ENCODE data around the gene ANKRD17. TPM values are rescaled to one million over a fixed set of nuclear protein-coding genes. Genes with fewer than 3 reads are reported as not detected.
A peak's percentile ranks its signal among the peaks of the same experiment; 100 is the strongest.

The ANKRD17 gene
- total and polyA plus RNA-seq, 4 donors, result 67.0 to 99.9 (median 73.9) TPM

GRCh38 chr4:73075832-73076231 lies 182.8 kb downstream of the ANKRD17 start:
- WGBS (ENCODE audit: insufficient coverage), result 94% methylated on average over 2 of the region's 3 CpGs
- no peaks in the 10 kb centered on the region for H3K27me3 ChIP-seq (ENCODE audit: control insufficient read depth, insufficient read depth, low read length)
- H3K4me3 ChIP-seq (ENCODE audit: low read depth, low read length), result no peak overlapping the region
- DNase-seq (ENCODE audit: low read depth in 4 of 6, low spot score in 6 of 6), result no peak
- H3K9me3 ChIP-seq (ENCODE audit: control insufficient read depth, insufficient read depth, low read length), result no peaks in the 10 kb centered on the region
- H3K36me3 ChIP-seq (ENCODE audit: control insufficient read depth, insufficient read depth, low read length), result peaks cover 12% of the 10 kb centered on the region
- H3K27ac ChIP-seq (ENCODE audit: low read depth, low read length), result no peak overlapping the region
- H3K4me1 ChIP-seq (ENCODE audit: control insufficient read depth, insufficient read depth, low read length), result no peaks in the 10 kb centered on the region

- peak overlapping the region; percentile 96 for H3K4me3 ChIP-seq (ENCODE audit: low read depth, low read length)
- H3K9me3 ChIP-seq (ENCODE audit: control insufficient read depth, insufficient read depth, low read length), result no peaks in the 10 kb centered on the region
- H3K4me1 ChIP-seq (ENCODE audit: control insufficient read depth, insufficient read depth, low read length), result peaks cover 5% of the 10 kb centered on the region
- no peaks in the 10 kb centered on the region for H3K36me3 ChIP-seq (ENCODE audit: control insufficient read depth, insufficient read depth, low read length)
- H3K27ac ChIP-seq (ENCODE audit: low read depth, low read length), result peak overlapping the region; percentile 99
- WGBS (ENCODE audit: insufficient coverage), result no CpG with 5 or more reads among the region's 9 CpGs
- no peak for DNase-seq (ENCODE audit: low read depth in 4 of 6, low spot score in 6 of 6)
- no peaks in the 10 kb centered on the region for H3K27me3 ChIP-seq (ENCODE audit: control insufficient read depth, insufficient read depth, low read length)
Observed at GRCh38 chr4:73070074-73070390, 188.6 kb downstream of the ANKRD17 start.

- Histone ChIP-seq H3K36me3 (ENCODE audit: control insufficient read depth, insufficient read depth, low read length) (no peaks in the 10 kb centered on the region), H3K27me3 (ENCODE audit: control insufficient read depth, insufficient read depth, low read length) (no peaks in the 10 kb centered on the region), H3K4me3 (ENCODE audit: low read depth, low read length) (peak within 1 kb of the TSS; percentile 96), H3K4me1 (ENCODE audit: control insufficient read depth, insufficient read depth, low read length) (peaks cover 5% of the 10 kb centered on the region), H3K9me3 (ENCODE audit: control insufficient read depth, insufficient read depth, low read length) (no peaks in the 10 kb centered on the region), H3K27ac (ENCODE audit: low read depth, low read length) (peak within 1 kb of the TSS; percentile 99)
- under 1% methylated on average over 58 of the region's 62 CpGs for WGBS (ENCODE audit: insufficient coverage)
- peak; percentile 94 to 99 (median 96) for DNase-seq (ENCODE audit: low read depth in 4 of 6, low spot score in 6 of 6)
Observed at GRCh38 chr4:73069338-73070073, 189.1 kb downstream of the ANKRD17 start, which contains the start of gene COX18. Gene COX18 (minus strand): TSS chr4:73069716. CDS start chr4:73069649, 67 bp downstream.

GRCh38 chr4:73068491-73069337 lies 189.9 kb downstream of the ANKRD17 start:
- peak overlapping the region; percentile 99 for H3K27ac ChIP-seq (ENCODE audit: low read depth, low read length)
- H3K27me3 ChIP-seq (ENCODE audit: control insufficient read depth, insufficient read depth, low read length), result no peaks in the 10 kb centered on the region
- DNase-seq (ENCODE audit: low read depth in 4 of 6, low spot score in 6 of 6), result peak in 5 of 6 donors; percentile 1 to 56 (median 30)
- no peaks in the 10 kb centered on the region for H3K36me3 ChIP-seq (ENCODE audit: control insufficient read depth, insufficient read depth, low read length)
- WGBS (ENCODE audit: insufficient coverage), result 0% methylated on average over 21 of the region's 27 CpGs
- H3K4me1 ChIP-seq (ENCODE audit: control insufficient read depth, insufficient read depth, low read length), result peaks cover 5% of the 10 kb centered on the region
- H3K4me3 ChIP-seq (ENCODE audit: low read depth, low read length), result peak overlapping the region; percentile 96
- H3K9me3 ChIP-seq (ENCODE audit: control insufficient read depth, insufficient read depth, low read length), result no peaks in the 10 kb centered on the region

GRCh38 chr4:73067971-73068394 lies 190.6 kb downstream of the ANKRD17 start:
- no CpG with 5 or more reads among the region's 4 CpGs for WGBS (ENCODE audit: insufficient coverage)
- peak overlapping the region; percentile 99 for H3K27ac ChIP-seq (ENCODE audit: low read depth, low read length)

GRCh38 chr4:73066928-73067327 lies 191.7 kb downstream of the ANKRD17 start:
- Histone ChIP-seq H3K27ac (ENCODE audit: low read depth, low read length) (no peak overlapping the region), H3K27me3 (ENCODE audit: control insufficient read depth, insufficient read depth, low read length) (no peaks in the 10 kb centered on the region), H3K4me3 (ENCODE audit: low read depth, low read length) (no peak overlapping the region), H3K4me1 (ENCODE audit: control insufficient read depth, insufficient read depth, low read length) (peaks cover 5% of the 10 kb centered on the region), H3K9me3 (ENCODE audit: control insufficient read depth, insufficient read depth, low read length) (no peaks in the 10 kb centered on the region), H3K36me3 (ENCODE audit: control insufficient read depth, insufficient read depth, low read length) (peaks cover 8% of the 10 kb centered on the region)
- no CpG with 5 or more reads among the region's 2 CpGs for WGBS (ENCODE audit: insufficient coverage)
- no peak for DNase-seq (ENCODE audit: low read depth in 4 of 6, low spot score in 6 of 6)

More at GRCh38 chr4:73067971-73068394, 190.6 kb downstream of the ANKRD17 start:
- Histone ChIP-seq H3K36me3 (ENCODE audit: control insufficient read depth, insufficient read depth, low read length) (peaks cover under 1% of the 10 kb centered on the region), H3K27me3 (ENCODE audit: control insufficient read depth, insufficient read depth, low read length) (no peaks in the 10 kb centered on the region), H3K9me3 (ENCODE audit: control insufficient read depth, insufficient read depth, low read length) (no peaks in the 10 kb centered on the region), H3K4me1 (ENCODE audit: control insufficient read depth, insufficient read depth, low read length) (peaks cover 5% of the 10 kb centered on the region), H3K4me3 (ENCODE audit: low read depth, low read length) (peak overlapping the region; percentile 96)
- peak in 1 of 6 donors; percentile 4 for DNase-seq (ENCODE audit: low read depth in 4 of 6, low spot score in 6 of 6)

GRCh38 chr4:73066445-73066844 lies 192.2 kb downstream of the ANKRD17 start:
- Histone ChIP-seq H3K4me1 (ENCODE audit: control insufficient read depth, insufficient read depth, low read length) (peaks cover 5% of the 10 kb centered on the region), H3K27me3 (ENCODE audit: control insufficient read depth, insufficient read depth, low read length) (no peaks in the 10 kb centered on the region), H3K9me3 (ENCODE audit: control insufficient read depth, insufficient read depth, low read length) (no peaks in the 10 kb centered on the region), H3K27ac (ENCODE audit: low read depth, low read length) (no peak overlapping the region), H3K4me3 (ENCODE audit: low read depth, low read length) (no peak overlapping the region), H3K36me3 (ENCODE audit: control insufficient read depth, insufficient read depth, low read length) (peaks cover 11% of the 10 kb centered on the region)
- no peak for DNase-seq (ENCODE audit: low read depth in 4 of 6, low spot score in 6 of 6)
- WGBS (ENCODE audit: insufficient coverage), result 100% methylated on average over 1 of the region's 3 CpGs

- H3K27me3 ChIP-seq (ENCODE audit: control insufficient read depth, insufficient read depth, low read length), result no peaks in the 10 kb centered on the region
- no peak overlapping the region for H3K27ac ChIP-seq (ENCODE audit: low read depth, low read length)
- H3K9me3 ChIP-seq (ENCODE audit: control insufficient read depth, insufficient read depth, low read length), result no peaks in the 10 kb centered on the region
- no CpG with 5 or more reads among the region's 4 CpGs for WGBS (ENCODE audit: insufficient coverage)
- peaks cover 5% of the 10 kb centered on the region for H3K4me1 ChIP-seq (ENCODE audit: control insufficient read depth, insufficient read depth, low read length)
- DNase-seq (ENCODE audit: low read depth in 4 of 6, low spot score in 6 of 6), result no peak
- no peak overlapping the region for H3K4me3 ChIP-seq (ENCODE audit: low read depth, low read length)
- H3K36me3 ChIP-seq (ENCODE audit: control insufficient read depth, insufficient read depth, low read length), result peaks cover 18% of the 10 kb centered on the region
Observed at GRCh38 chr4:73064536-73064935, 194.1 kb downstream of the ANKRD17 start.

- Histone ChIP-seq H3K27me3 (ENCODE audit: control insufficient read depth, insufficient read depth, low read length) (no peaks in the 10 kb centered on the region), H3K36me3 (ENCODE audit: control insufficient read depth, insufficient read depth, low read length) (peaks cover 22% of the 10 kb centered on the region), H3K4me1 (ENCODE audit: control insufficient read depth, insufficient read depth, low read length) (no peaks in the 10 kb centered on the region), H3K4me3 (ENCODE audit: low read depth, low read length) (no peak overlapping the region), H3K9me3 (ENCODE audit: control insufficient read depth, insufficient read depth, low read length) (no peaks in the 10 kb centered on the region), H3K27ac (ENCODE audit: low read depth, low read length) (no peak overlapping the region)
- DNase-seq (ENCODE audit: low read depth in 4 of 6, low spot score in 6 of 6), result no peak
- WGBS (ENCODE audit: insufficient coverage), result 80% methylated on average over 1 of the region's 2 CpGs
Observed at GRCh38 chr4:73055241-73055897, 203.2 kb downstream of the ANKRD17 start.

Measured in spinal cord (tissue), 10 donors.